KMS-11 (cell line): Measurements from ENCODE around the gene SPNS2.

Experiments used
- H2AFZ ChIP-seq: fragments of 200-600 bp; sonication (generic); 2 replicates; pipeline ENCODE4 v1.6.1; 2016; ENCODE audit warnings: antibody characterized with exemption, mixed run types, low read depth
- H3K27ac ChIP-seq: fragments of 200-600 bp; sonication (generic); 2 replicates; pipeline ENCODE4 v1.6.1; 2016; ENCODE audit warnings: mild to moderate bottlenecking, mixed run types
- H3K27me3 ChIP-seq: fragments of 200-600 bp; sonication (generic); 2 replicates; pipeline ENCODE4 v1.6.1; 2017; ENCODE audit warnings: mild to moderate bottlenecking, low read depth, mixed run types, moderate library complexity; ENCODE audit not compliant: insufficient read depth
- H3K36me3 ChIP-seq: fragments of 200-600 bp; sonication (generic); 2 replicates; pipeline ENCODE4 v1.6.1; 2017; ENCODE audit warnings: mild to moderate bottlenecking, mixed run types; ENCODE audit not compliant: insufficient read depth
- H3K4me1 ChIP-seq: fragments of 200-600 bp; sonication (generic); 2 replicates; pipeline ENCODE4 v1.6.1; 2016; ENCODE audit warnings: mild to moderate bottlenecking, low read depth, mixed run types; ENCODE audit not compliant: poor library complexity, severe bottlenecking
- H3K4me2 ChIP-seq: fragments of 200-600 bp; sonication (generic); 2 replicates; pipeline ENCODE4 v1.7.0; 2016; ENCODE audit warnings: mild to moderate bottlenecking, mixed run types
- H3K4me3 ChIP-seq: fragments of 200-600 bp; sonication (generic); IDR thresholded peaks from 2 replicates; pipeline ENCODE4 v1.6.1; 2017; ENCODE audit warnings: low read depth, low read length, mixed read lengths; ENCODE audit not compliant: insufficient read depth
- H3K79me2 ChIP-seq: fragments of 200-600 bp; sonication (generic); 2 replicates; pipeline ENCODE4 v1.6.1; 2016; ENCODE audit warnings: low read depth, mixed run types; ENCODE audit not compliant: insufficient read depth
- H3K9ac ChIP-seq: fragments of 200-600 bp; sonication (generic); 2 replicates; pipeline ENCODE4 v1.6.1; 2016; ENCODE audit warnings: mild to moderate bottlenecking, mixed run types
- H4K20me1 ChIP-seq: fragments of 200-600 bp; sonication (generic); 2 replicates; pipeline ENCODE4 v1.6.1; 2016; ENCODE audit warnings: mild to moderate bottlenecking, mixed run types; ENCODE audit not compliant: insufficient read depth
- CTCF ChIP-seq: fragments of 200-600 bp; sonication (generic); conservative IDR thresholded peaks from 2 replicates; pipeline ENCODE4 v1.6.1; 2017; ENCODE audit warnings: low read depth, mild to moderate bottlenecking, antibody characterized with exemption, low read length, moderate library complexity, mixed read lengths

SPNS2 gene

GRCh38 chr17:4569591-4569990 is 70.9 kb downstream of the SPNS2 start:
- no peaks in the 10 kb centered on the region for H3K27me3 ChIP-seq
- H3K4me2 ChIP-seq = no peak overlapping the region
- H2AFZ ChIP-seq = no peak overlapping the region
- H3K36me3 ChIP-seq = no peaks in the 10 kb centered on the region
- peaks cover 21% of the 10 kb centered on the region for H3K4me1 ChIP-seq
- no peak overlapping the region for H3K4me3 ChIP-seq
- no peaks in the 10 kb centered on the region for H4K20me1 ChIP-seq
- H3K79me2 ChIP-seq = no peaks in the 10 kb centered on the region
- TF ChIP-seq CTCF = no peak
- no peak overlapping the region for H3K27ac ChIP-seq
- H3K9ac ChIP-seq = no peak overlapping the region

- H2AFZ ChIP-seq = no peak overlapping the region
- no peaks in the 10 kb centered on the region for H4K20me1 ChIP-seq
- no peak overlapping the region for H3K4me3 ChIP-seq
- no peaks in the 10 kb centered on the region for H3K27me3 ChIP-seq
- TF ChIP-seq CTCF = no peak
- H3K36me3 ChIP-seq = no peaks in the 10 kb centered on the region
- H3K27ac ChIP-seq = no peak overlapping the region
- H3K9ac ChIP-seq = no peak overlapping the region
- H3K4me1 ChIP-seq = peaks cover 18% of the 10 kb centered on the region
- no peaks in the 10 kb centered on the region for H3K79me2 ChIP-seq
- no peak overlapping the region for H3K4me2 ChIP-seq
These were observed 73.5 kb downstream of the SPNS2 start for GRCh38 chr17:4572131-4572530.

- H3K4me3 ChIP-seq = no peak overlapping the region
- H4K20me1 ChIP-seq = no peaks in the 10 kb centered on the region
- H3K4me1 ChIP-seq = peaks cover 18% of the 10 kb centered on the region
- no peaks in the 10 kb centered on the region for H3K36me3 ChIP-seq
- H3K4me2 ChIP-seq = peak overlapping the region; percentile 13; the same call in 1 of the 2 replicates
- no peak for TF ChIP-seq CTCF
- H2AFZ ChIP-seq = no peak overlapping the region
- H3K27me3 ChIP-seq = no peaks in the 10 kb centered on the region
- H3K27ac ChIP-seq = no peak overlapping the region
- H3K9ac ChIP-seq = no peak overlapping the region
- no peaks in the 10 kb centered on the region for H3K79me2 ChIP-seq
These were observed 74.4 kb downstream of the SPNS2 start for GRCh38 chr17:4573115-4573514.

GRCh38 chr17:4573669-4574068 is 75.0 kb downstream of the SPNS2 start:
- no peaks in the 10 kb centered on the region for H3K36me3 ChIP-seq
- H3K4me2 ChIP-seq = peak overlapping the region; percentile 13; the same call in 1 of the 2 replicates
- H2AFZ ChIP-seq = peak overlapping the region; percentile 14; the same call in 1 of the 2 replicates
- no peak overlapping the region for H3K27ac ChIP-seq
- no peak overlapping the region for H3K4me3 ChIP-seq
- H3K9ac ChIP-seq = no peak overlapping the region
- H3K79me2 ChIP-seq = no peaks in the 10 kb centered on the region
- H3K4me1 ChIP-seq = peaks cover 18% of the 10 kb centered on the region
- no peak for TF ChIP-seq CTCF
- H3K27me3 ChIP-seq = no peaks in the 10 kb centered on the region
- H4K20me1 ChIP-seq = no peaks in the 10 kb centered on the region
